ENCODE results near the gene USP25. TPM values are rescaled to one million over a fixed set of nuclear protein-coding genes. Genes with fewer than 3 reads are reported as not detected.

Gene USP25
- total RNA-seq, 1 experiment from 2014 or later, result 42.0 TPM

- Mint-ChIP-seq H3K4me3 (no peak overlapping the region), H3K9me3 (no peaks in the 10 kb centered on the region), H3K27me3 (ENCODE audit: low read depth) (no peaks in the 10 kb centered on the region), H3K27ac (peak overlapping the region; percentile 8; the same call in 1 of the 2 replicates), H3K36me3 (no peaks in the 10 kb centered on the region), H3K4me1 (peaks cover 68% of the 10 kb centered on the region)
- TF ChIP-seq CREB1 (CRISPR knock-in tag; IDR thresholded peaks at IDR 0.05) (no peak), CTCF (IDR thresholded peaks at IDR 0.05) (no peak), ZNF263 (CRISPR knock-in tag; IDR thresholded peaks at IDR 0.05; ENCODE audit: low read depth) (no peak), ATF2 (CRISPR knock-in tag; IDR thresholded peaks at IDR 0.05; ENCODE audit: borderline replicate concordance, low read depth) (no peak), FOXP4 (CRISPR knock-in tag; IDR thresholded peaks at IDR 0.05) (no peak), ATF6 (CRISPR knock-in tag; IDR thresholded peaks at IDR 0.05) (no peak), MAX (CRISPR knock-in tag; IDR thresholded peaks at IDR 0.05) (no peak), E2F4 (CRISPR knock-in tag; IDR thresholded peaks at IDR 0.05; ENCODE audit: borderline replicate concordance, low read depth) (no peak), ELF4 (CRISPR knock-in tag; IDR thresholded peaks at IDR 0.05; ENCODE audit: low read depth) (no peak), ZNF121 (CRISPR knock-in tag; IDR thresholded peaks at IDR 0.05) (no peak), ZNF138 (CRISPR knock-in tag; conservative IDR thresholded peaks at IDR 0.05) (no peak), MLX (CRISPR knock-in tag; IDR thresholded peaks at IDR 0.05) (no peak), STAT6 (CRISPR knock-in tag; conservative IDR thresholded peaks at IDR 0.05; ENCODE audit: low read depth) (no peak), USF1 (CRISPR knock-in tag; IDR thresholded peaks at IDR 0.05) (no peak), ETV6 (CRISPR knock-in tag; IDR thresholded peaks at IDR 0.05) (no peak), NFE2L1 (CRISPR knock-in tag; IDR thresholded peaks at IDR 0.05) (no peak), NR1H2 (CRISPR knock-in tag; IDR thresholded peaks at IDR 0.05) (no peak), ATF3 (CRISPR knock-in tag; conservative IDR thresholded peaks at IDR 0.05) (no peak), ESRRA (CRISPR knock-in tag; IDR thresholded peaks at IDR 0.05; ENCODE audit: borderline replicate concordance) (no peak), E2F1 (CRISPR knock-in tag; IDR thresholded peaks at IDR 0.05) (no peak)
- CTCF ChIA-PET, result interaction anchor here (0.9 kb wide), 1 partner anchor 23 kb away, joined by 3 read pairs; no protein-coding TSS in a partner anchor
- POLR2A ChIA-PET, result interaction anchor here (1.0 kb wide), 1 partner anchor 18 kb away, joined by 3 read pairs; no protein-coding TSS in a partner anchor
- no peak for DNase-seq (ENCODE audit: low spot score)
- ATAC-seq, result peak; percentile 59
Measured at GRCh38 chr21:15771311-15771710, 41.5 kb downstream of the USP25 start.
